Stomach (tissue), 9 donors: ENCODE results near the gene CEBPZ. TPM values are rescaled to one million over a fixed set of nuclear protein-coding genes. Genes with fewer than 3 reads are reported as not detected.

Source experiments
- DNase-seq, 2 donors: peaks; one replicate each; pipeline versions ENCODE4 v3.0.0 to v3.0.0-alpha.2; 2013 to 2019
- H3K27ac ChIP-seq, 5 donors: fragments of 200-600 bp in 4 of 5; sonication (generic) in 4 of 5; one replicate each; pipeline ENCODE4 v1.5.1; 2013 to 2019; ENCODE audit warnings: mild to moderate bottlenecking in 1 of 5, moderate library complexity in 1 of 5
- H3K27me3 ChIP-seq, 3 donors: fragments of 200-600 bp; sonication (generic); one replicate each; pipeline ENCODE4 v1.5.1; 2017 to 2019; ENCODE audit warnings: mixed run types in 1 of 3
- H3K36me3 ChIP-seq, 4 donors: fragments of 200-600 bp; sonication (generic); 1 replicate in 3 of 4; 2 replicates in 1 of 4; pipeline ENCODE4 v1.5.1; 2016 to 2019
- H3K4me1 ChIP-seq, 4 donors: fragments of 200-600 bp; sonication (generic); one replicate each; pipeline ENCODE4 v1.5.1; 2016 to 2019
- H3K4me3 ChIP-seq, 4 donors: fragments of 200-600 bp; sonication (generic) in 3 of 4; one replicate each; pipeline ENCODE4 v1.5.1; 2016 to 2019; ENCODE audit warnings: mild to moderate bottlenecking in 1 of 4
- H3K9me3 ChIP-seq, 4 donors: fragments of 200-600 bp; sonication (generic); one replicate each; pipeline ENCODE4 v1.5.1; 2016 to 2019
- CTCF ChIP-seq, 7 experiments: fragments of 450-650 bp in 4 of 7; fragments of 200-600 bp in 3 of 7; sonication (generic) in 3 of 7; IDR thresholded peaks; one replicate each; pipeline ENCODE4 v1.5.1; 2016 to 2019; ENCODE audit warnings: antibody characterized with exemption in 7 of 7, control low read depth in 2 of 7, mild to moderate bottlenecking in 1 of 7
- EP300 ChIP-seq: sonication (generic); formaldehyde crosslinking; IDR thresholded peaks from one replicate; pipeline ENCODE4 v1.6.1; 2017; ENCODE audit warnings: antibody characterized with exemption
- POLR2A ChIP-seq, 4 donors: fragments of 450-650 bp; IDR thresholded peaks; one replicate each; pipeline ENCODE4 v1.6.1; 2016; ENCODE audit warnings: antibody characterized with exemption in 4 of 4, control low read depth in 2 of 4, mild to moderate bottlenecking in 1 of 4, moderate library complexity in 1 of 4
- POLR2AphosphoS5 ChIP-seq, 3 donors: sonication (generic); formaldehyde crosslinking; IDR thresholded peaks; one replicate each; pipeline ENCODE4 v1.6.1; 2016; ENCODE audit warnings: antibody characterized with exemption in 3 of 3
- WGBS, 5 donors: extraction: QIAGEN DNeasy Blood & Tissue Kit in 3 of 5; methylation state at CpG; one replicate each; pipeline versions ENCODE4 v1.1.5 to v1.1.7; 2013 to 2018; 5-methylcytosine and 5-hydroxymethylcytosine counted together
- intact Hi-C: fragments of 100-400 bp; cut with DNase I; formaldehyde crosslinking; loops from one replicate; pipeline ENCODE4 v1.15.1; 2023; ENCODE audit warnings: low total_unique reads
- polyA plus RNA-seq, 3 donors: library from polyadenylated mRNA; stranded (reverse); fragments of 200-250 nt; gene quantifications; one replicate each; pipeline ENCODE4 v1.2.3, GENCODE V29; 2013
- total RNA-seq, 5 donors: library from RNA; depleted of rRNA; stranded (reverse); fragments of >200 nt; gene quantifications; one replicate each; pipeline versions ENCODE4 v1.1.0 to v1.2.3, GENCODE V29; 2014 to 2016
- donor health status: healthy with polysubstance abuse.
- donor health status: Bipolar disorder and iron deficiency.
- donor health status: healthy.

Gene CEBPZ
- total and polyA plus RNA-seq, 8 donors = 18.7 to 59.4 (median 48.2) TPM

- H3K27me3 ChIP-seq = no peaks in the 10 kb centered on the region
- no peak overlapping the region for H3K27ac ChIP-seq
- H3K9me3 ChIP-seq = peaks cover 0 to 36% (median 16%) of the 10 kb centered on the region in 4 donors
- no peak overlapping the region for H3K4me3 ChIP-seq
- TF ChIP-seq POLR2AphosphoS5 (IDR thresholded peaks at IDR 0.05) (no peak), POLR2A (IDR thresholded peaks at IDR 0.05) (no peak), CTCF (IDR thresholded peaks at IDR 0.05) (no peak), EP300 (no peak)
- peaks cover 0 to 3% (median under 1%) of the 10 kb centered on the region in 4 donors for H3K4me1 ChIP-seq
- intact Hi-C loops = no loop called here
- peaks cover 44 to 93% (median 86%) of the 10 kb centered on the region in 4 donors for H3K36me3 ChIP-seq
- 91 to 97% (median 96%) methylated on average over 2 of the region's 2 CpGs for WGBS, 5 donors
- no peak for DNase-seq
These were observed 27.7 kb downstream of the CEBPZ start for GRCh38 chr2:37203708-37204107.

- DNase-seq = no peak
- 70 to 100% (median 83%) methylated on average over 1 of the region's 1 CpG for WGBS, 5 donors
- Histone ChIP-seq H3K27ac (no peak overlapping the region), H3K36me3 (peaks cover 36 to 73% (median 67%) of the 10 kb centered on the region in 4 donors), H3K4me3 (no peak overlapping the region), H3K4me1 (peaks cover 9 to 21% (median 16%) of the 10 kb centered on the region in 4 donors), H3K27me3 (no peaks in the 10 kb centered on the region), H3K9me3 (peaks cover 0 to 18% (median 6%) of the 10 kb centered on the region in 4 donors)
- TF ChIP-seq EP300 = no peak
- TF ChIP-seq CTCF (IDR thresholded peaks at IDR 0.05) = no peak
- no peak for TF ChIP-seq POLR2A (IDR thresholded peaks at IDR 0.05)
- no peak for TF ChIP-seq POLR2AphosphoS5 (IDR thresholded peaks at IDR 0.05)
- intact Hi-C loops = no loop called here
These were observed 29.6 kb downstream of the CEBPZ start for GRCh38 chr2:37201766-37202165.

GRCh38 chr2:37201208-37201607 lies 30.2 kb downstream of the CEBPZ start:
- no peak for DNase-seq
- H3K4me3 ChIP-seq = no peak overlapping the region
- H3K4me1 ChIP-seq = peaks cover 9 to 23% (median 18%) of the 10 kb centered on the region in 4 donors
- H3K27ac ChIP-seq = no peak overlapping the region
- H3K9me3 ChIP-seq = peaks cover 0 to 12% (median 3%) of the 10 kb centered on the region in 4 donors
- TF ChIP-seq POLR2AphosphoS5 (IDR thresholded peaks at IDR 0.05) (no peak), POLR2A (IDR thresholded peaks at IDR 0.05) (no peak), CTCF (IDR thresholded peaks at IDR 0.05) (no peak), EP300 (no peak)
- H3K36me3 ChIP-seq = peaks cover 30 to 68% (median 61%) of the 10 kb centered on the region in 4 donors
- intact Hi-C loops = no loop called here
- no peaks in the 10 kb centered on the region for H3K27me3 ChIP-seq
- 67 to 88% (median 84%) methylated on average over 1 of the region's 1 CpG for WGBS, 5 donors

GRCh38 chr2:37198681-37199065 lies 32.7 kb downstream of the CEBPZ start:
- Histone ChIP-seq H3K27ac (no peak overlapping the region), H3K9me3 (peaks cover 0 to 3% (median 2%) of the 10 kb centered on the region in 4 donors), H3K27me3 (no peaks in the 10 kb centered on the region), H3K36me3 (peaks cover 12 to 42% (median 36%) of the 10 kb centered on the region in 4 donors), H3K4me3 (no peak overlapping the region), H3K4me1 (peaks cover 9 to 27% (median 19%) of the 10 kb centered on the region in 4 donors)
- intact Hi-C loops = no loop called here
- 73 to 84% (median 81%) methylated on average over 8 of the region's 8 CpGs for WGBS, 5 donors
- TF ChIP-seq POLR2A (IDR thresholded peaks at IDR 0.05) (no peak), CTCF (IDR thresholded peaks at IDR 0.05) (no peak), EP300 (no peak), POLR2AphosphoS5 (IDR thresholded peaks at IDR 0.05) (no peak)
- no peak for DNase-seq
